Osteocyte (in vitro differentiated cells): ENCODE measurements around the gene MROH2B. TPM values are rescaled to one million over a fixed set of nuclear protein-coding genes. Genes with fewer than 3 reads are reported as not detected.

Experiments
- DNase-seq: peaks from one replicate; pipeline ENCODE4 v3.0.0; 2021; ENCODE audit warnings: mixed read lengths; ENCODE audit not compliant: unreplicated experiment; ENCODE audit errors: extremely low spot score
- H3K27ac Mint-ChIP-seq: one replicate; pipeline ENCODE4 v1.8.0; 2021; ENCODE audit warnings: mild to moderate bottlenecking, mixed read lengths; ENCODE audit not compliant: unreplicated experiment
- H3K27me3 Mint-ChIP-seq: one replicate; pipeline ENCODE4 v1.8.0; 2021; ENCODE audit warnings: mixed read lengths; ENCODE audit not compliant: unreplicated experiment
- H3K36me3 Mint-ChIP-seq: one replicate; pipeline ENCODE4 v1.8.0; 2021; ENCODE audit warnings: mixed read lengths; ENCODE audit not compliant: unreplicated experiment
- H3K4me1 Mint-ChIP-seq: one replicate; pipeline ENCODE4 v1.8.0; 2021; ENCODE audit warnings: mixed read lengths; ENCODE audit not compliant: unreplicated experiment
- H3K4me3 Mint-ChIP-seq: one replicate; pipeline ENCODE4 v1.8.0; 2021; ENCODE audit warnings: mild to moderate bottlenecking, moderate library complexity, mixed read lengths; ENCODE audit not compliant: unreplicated experiment
- H3K9me3 Mint-ChIP-seq: one replicate; pipeline ENCODE4 v1.8.0; 2021; ENCODE audit warnings: mixed read lengths; ENCODE audit not compliant: unreplicated experiment
- total RNA-seq: library from RNA; stranded (reverse); gene quantifications from 2 replicates; pipeline ENCODE4 v1.2.1, GENCODE V29; 2021
- TF ChIP-seq, protein P1 (sequence below): fragments of 200-600 bp; sonication (generic); IDR thresholded peaks from 2 replicates; pipeline ENCODE4 v1.5.0; 2021; ENCODE audit warnings: antibody characterized with exemption, mild to moderate bottlenecking, moderate library complexity

The MROH2B gene
- total RNA-seq, 1 donor from 2014 or later, result not detected

DNA sequence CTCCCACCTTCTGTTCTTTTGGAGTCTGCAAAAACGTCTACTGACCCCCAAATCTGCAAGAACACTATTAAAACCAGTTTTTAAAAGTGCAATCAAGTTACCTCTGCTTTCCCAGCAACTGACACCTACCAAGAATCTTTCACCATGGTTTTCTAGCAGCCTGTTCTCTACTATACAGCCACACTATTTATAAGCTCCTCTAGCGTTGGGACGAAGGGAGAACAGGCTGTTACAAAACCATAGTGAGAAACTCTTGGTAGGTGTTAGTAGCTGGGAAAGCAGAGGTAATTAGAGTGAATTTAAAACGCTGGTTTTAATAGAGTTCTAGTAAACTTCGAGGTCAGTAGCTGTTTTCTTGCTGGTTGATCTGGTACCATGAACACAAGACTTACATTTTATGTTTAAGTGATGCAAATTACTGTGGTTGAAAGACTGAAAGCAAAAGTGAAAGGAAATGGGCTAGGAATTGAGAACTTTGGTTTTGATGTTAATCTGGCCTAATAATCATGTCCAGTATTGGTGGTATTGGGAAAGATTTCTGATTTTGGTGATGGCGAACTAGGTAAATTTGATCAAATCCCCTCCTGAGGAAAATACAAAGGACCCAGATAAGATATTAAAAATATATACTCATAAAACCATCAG lies 5.3 kb downstream of the MROH2B start:
- DNase-seq, result no peak
- H3K36me3 Mint-ChIP-seq, result no peaks in the 10 kb centered on the region
- H3K4me3 Mint-ChIP-seq, result no peak overlapping the region
- TF ChIP-seq, protein P1, sequence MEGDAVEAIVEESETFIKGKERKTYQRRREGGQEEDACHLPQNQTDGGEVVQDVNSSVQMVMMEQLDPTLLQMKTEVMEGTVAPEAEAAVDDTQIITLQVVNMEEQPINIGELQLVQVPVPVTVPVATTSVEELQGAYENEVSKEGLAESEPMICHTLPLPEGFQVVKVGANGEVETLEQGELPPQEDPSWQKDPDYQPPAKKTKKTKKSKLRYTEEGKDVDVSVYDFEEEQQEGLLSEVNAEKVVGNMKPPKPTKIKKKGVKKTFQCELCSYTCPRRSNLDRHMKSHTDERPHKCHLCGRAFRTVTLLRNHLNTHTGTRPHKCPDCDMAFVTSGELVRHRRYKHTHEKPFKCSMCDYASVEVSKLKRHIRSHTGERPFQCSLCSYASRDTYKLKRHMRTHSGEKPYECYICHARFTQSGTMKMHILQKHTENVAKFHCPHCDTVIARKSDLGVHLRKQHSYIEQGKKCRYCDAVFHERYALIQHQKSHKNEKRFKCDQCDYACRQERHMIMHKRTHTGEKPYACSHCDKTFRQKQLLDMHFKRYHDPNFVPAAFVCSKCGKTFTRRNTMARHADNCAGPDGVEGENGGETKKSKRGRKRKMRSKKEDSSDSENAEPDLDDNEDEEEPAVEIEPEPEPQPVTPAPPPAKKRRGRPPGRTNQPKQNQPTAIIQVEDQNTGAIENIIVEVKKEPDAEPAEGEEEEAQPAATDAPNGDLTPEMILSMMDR, result no peak
- H3K4me1 Mint-ChIP-seq, result no peaks in the 10 kb centered on the region
- H3K27me3 Mint-ChIP-seq, result no peaks in the 10 kb centered on the region
- H3K9me3 Mint-ChIP-seq, result no peaks in the 10 kb centered on the region
- no peak overlapping the region for H3K27ac Mint-ChIP-seq

DNA sequence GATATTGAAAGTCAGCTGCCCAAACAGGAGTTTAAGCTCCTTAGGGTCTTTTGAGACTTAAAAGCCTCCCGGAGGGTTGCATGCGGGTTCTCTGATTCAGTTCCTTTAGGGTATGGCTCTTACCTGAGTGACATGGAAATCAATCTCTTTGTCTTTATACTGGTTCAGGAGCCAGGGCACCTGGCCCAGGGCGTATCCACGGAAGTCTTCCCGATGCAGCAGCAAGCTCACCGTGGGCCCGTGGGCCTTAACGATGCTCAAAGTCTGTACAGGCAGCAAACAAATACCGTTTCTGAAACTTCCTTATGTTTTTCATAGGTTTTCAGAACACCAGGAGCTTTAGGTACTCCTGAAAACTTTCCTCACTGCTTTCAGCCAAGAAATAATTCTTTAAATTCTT lies 13.2 kb downstream of the MROH2B start:
- Mint-ChIP-seq H3K4me1 (no peaks in the 10 kb centered on the region), H3K36me3 (no peaks in the 10 kb centered on the region), H3K27me3 (no peaks in the 10 kb centered on the region), H3K9me3 (no peaks in the 10 kb centered on the region), H3K27ac (no peak overlapping the region), H3K4me3 (no peak overlapping the region)
- no peak for DNase-seq
- TF ChIP-seq, protein P1, result no peak

DNA sequence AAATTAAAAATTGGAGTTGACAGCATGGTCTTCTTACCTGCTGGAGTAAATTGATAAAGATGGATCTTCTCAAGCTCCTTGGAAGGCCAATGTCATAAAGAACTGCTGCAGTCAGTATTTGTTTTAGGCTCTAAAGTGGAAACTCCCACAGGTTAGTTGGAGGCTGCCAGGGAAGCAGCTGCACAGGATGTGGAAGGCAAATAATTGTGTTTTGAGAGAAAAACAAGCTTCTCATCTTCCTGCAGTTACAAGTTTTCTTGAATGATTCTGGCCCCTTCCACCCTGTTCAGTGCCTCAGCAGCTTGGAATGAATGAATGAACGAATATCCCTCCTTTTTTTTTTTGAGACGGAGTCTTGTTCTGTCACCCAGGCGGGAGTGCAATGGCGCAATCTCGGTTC lies 13.9 kb downstream of the MROH2B start:
- no peak for DNase-seq
- Mint-ChIP-seq H3K9me3 (no peaks in the 10 kb centered on the region), H3K36me3 (no peaks in the 10 kb centered on the region), H3K4me1 (no peaks in the 10 kb centered on the region), H3K27ac (no peak overlapping the region), H3K27me3 (no peaks in the 10 kb centered on the region), H3K4me3 (no peak overlapping the region)
- TF ChIP-seq, protein P1, result no peak

- Mint-ChIP-seq H3K9me3 (no peaks in the 10 kb centered on the region), H3K4me1 (no peaks in the 10 kb centered on the region), H3K27me3 (no peaks in the 10 kb centered on the region), H3K4me3 (no peak overlapping the region), H3K27ac (no peak overlapping the region), H3K36me3 (no peaks in the 10 kb centered on the region)
- no peak for DNase-seq
- TF ChIP-seq, protein P1, result no peak
These were observed 22.2 kb downstream of the MROH2B start for GRCh38 chr5:41048986-41049385.

DNA sequence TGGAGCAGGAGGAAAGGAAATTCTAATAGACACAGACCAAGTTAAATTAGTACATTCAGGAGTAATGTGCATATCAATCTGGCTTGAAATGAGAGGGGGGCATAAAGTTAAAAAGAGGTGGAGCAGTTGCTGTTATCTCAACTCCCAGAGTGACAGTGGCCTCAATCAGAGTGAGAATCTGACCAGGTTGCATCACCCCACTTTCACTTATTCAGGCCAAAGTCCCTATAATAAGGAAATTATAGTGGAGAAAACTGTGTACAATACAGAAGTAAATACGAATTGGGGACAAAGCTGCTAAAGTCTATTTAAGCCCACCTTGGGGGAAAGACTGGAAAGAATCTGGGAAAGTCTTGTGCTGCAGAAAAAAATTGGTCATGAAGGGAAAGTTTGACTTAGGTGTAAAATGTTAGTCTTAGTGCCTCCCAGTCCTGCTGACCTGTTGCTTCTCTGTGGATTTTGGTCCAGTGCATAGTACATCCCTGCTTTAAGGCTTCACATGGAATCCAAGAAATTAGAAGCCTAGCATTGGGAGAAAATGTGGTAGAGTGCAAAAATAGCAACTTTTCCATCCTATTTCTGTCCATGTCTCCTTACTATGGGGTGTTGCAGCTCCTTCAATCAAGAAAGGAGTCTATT lies 27.9 kb downstream of the MROH2B start:
- H3K27me3 Mint-ChIP-seq, result no peaks in the 10 kb centered on the region
- no peaks in the 10 kb centered on the region for H3K9me3 Mint-ChIP-seq
- no peaks in the 10 kb centered on the region for H3K36me3 Mint-ChIP-seq
- TF ChIP-seq, protein P1, result no peak
- DNase-seq, result no peak
- H3K4me1 Mint-ChIP-seq, result no peaks in the 10 kb centered on the region
- H3K27ac Mint-ChIP-seq, result no peak overlapping the region
- H3K4me3 Mint-ChIP-seq, result no peak overlapping the region
